AML-193 (cell line): Measurements from ENCODE around the gene CYB5A.

Experiments used
- DNase-seq, 2 experiments: peaks; one replicate each; lab custom pipeline; 2025; lab: John Stamatoyannopoulos, UW

The CYB5A gene

DNA sequence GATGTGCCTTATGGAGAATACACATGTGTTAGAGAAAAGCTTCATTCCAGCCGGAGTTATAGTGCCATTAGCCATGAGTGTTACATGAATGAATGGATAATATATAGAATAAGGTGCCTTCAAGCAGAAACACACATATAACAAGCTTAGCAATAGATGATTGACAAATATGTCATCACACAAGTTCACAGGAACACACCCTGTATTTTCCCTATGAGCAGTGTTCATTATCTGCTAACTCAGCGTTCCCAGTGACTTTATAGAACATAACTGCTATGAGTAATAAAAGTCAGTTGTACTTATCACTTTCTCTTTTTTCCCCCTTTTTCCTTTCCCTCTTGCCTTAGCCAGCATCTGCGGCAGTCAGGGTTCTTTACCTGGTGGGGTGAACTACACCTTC is 78.3 kb downstream of the CYB5A start:
- no peak for DNase-seq

DNA sequence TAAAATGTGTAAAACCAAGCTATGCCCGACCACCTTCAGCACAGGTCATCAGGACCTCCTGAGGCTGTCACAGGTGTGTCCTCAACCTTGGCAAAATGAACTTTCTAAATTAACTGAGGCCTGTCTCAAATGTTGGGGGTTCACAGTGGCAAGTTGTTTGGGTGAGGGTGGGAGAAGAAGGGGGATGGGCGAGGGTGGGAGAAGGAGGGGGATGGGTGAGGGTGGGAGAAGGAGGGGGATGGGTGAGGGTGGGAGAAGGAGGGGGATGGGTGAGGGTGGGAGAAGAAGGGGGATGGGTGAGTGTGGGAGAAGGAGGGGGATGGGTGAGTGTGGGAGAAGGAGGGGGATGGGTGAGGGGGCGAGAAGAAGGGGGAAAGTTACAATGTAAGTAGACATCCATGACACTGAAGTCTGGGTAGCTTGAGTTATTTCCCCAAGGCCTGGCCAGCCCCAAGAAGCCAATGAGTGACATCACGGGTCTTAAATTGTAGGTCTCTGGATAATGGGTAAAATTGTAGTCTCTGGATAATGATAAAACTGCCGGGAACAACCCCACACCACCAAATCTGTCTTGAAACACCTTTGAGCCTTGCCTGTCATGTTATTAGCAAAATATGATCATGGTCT is 87.1 kb downstream of the CYB5A start:
- DNase-seq = no peak

DNA sequence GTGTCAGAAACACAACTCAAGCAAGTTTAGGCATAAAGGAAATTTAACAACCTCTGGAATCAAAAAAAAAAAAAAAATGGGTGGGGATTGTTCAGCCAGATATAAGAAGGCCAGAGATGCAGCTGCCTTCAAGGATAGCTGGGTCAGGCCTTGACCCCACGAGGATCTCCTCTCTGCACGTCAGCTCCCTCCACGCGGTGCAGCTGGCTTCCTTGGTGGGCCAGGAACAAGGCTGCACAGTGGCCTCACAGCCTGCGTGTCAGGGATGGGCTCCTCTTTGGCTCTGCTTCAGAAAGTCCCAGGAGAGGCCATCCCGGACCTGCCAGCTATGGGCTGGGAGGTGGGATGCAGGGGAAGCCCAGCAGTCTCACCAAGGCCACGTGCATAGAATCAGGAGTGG is 88.0 kb downstream of the CYB5A start:
- no peak for DNase-seq
